ENCODE measurements around the gene SNRPD3. TPM values are rescaled to one million over a fixed set of nuclear protein-coding genes. Genes with fewer than 3 reads are reported as not detected.
"Not testable (repeated sequence)": the region's sequence is repeated elsewhere in the genome, so short reads cannot be mapped to it uniquely, and the experiment has no call there.

The SNRPD3 gene
- total RNA-seq, 1 donor from 2014 or later: 62.9 TPM

GRCh38 chr22:24587948-24588347 is 32.1 kb downstream of the SNRPD3 start:
- intact Hi-C loops (cut with DNase I): no loop called here
- peak; percentile 51 for DNase-seq (ENCODE audit: low spot score)

- DNase-seq (ENCODE audit: low spot score): no peak
- intact Hi-C loops (cut with DNase I): no loop called here
These were observed 32.6 kb downstream of the SNRPD3 start for GRCh38 chr22:24588381-24588756.

GRCh38 chr22:24588757-24589481 is 33.1 kb downstream of the SNRPD3 start:
- intact Hi-C loops (cut with DNase I): no loop called here

GRCh38 chr22:24589518-24590030 is 33.8 kb downstream of the SNRPD3 start:
- intact Hi-C loops (cut with DNase I): no loop called here
- DNase-seq (ENCODE audit: low spot score): no peak

More at GRCh38 chr22:24588757-24589481, 33.1 kb downstream of the SNRPD3 start:
- DNase-seq (ENCODE audit: low spot score): peak; percentile 63

- peak; percentile 33 for DNase-seq (ENCODE audit: low spot score)
- intact Hi-C loops (cut with DNase I): no loop called here
These were observed 34.9 kb downstream of the SNRPD3 start for GRCh38 chr22:24590596-24591173.

GRCh38 chr22:24591286-24591830 is 35.6 kb downstream of the SNRPD3 start:
- intact Hi-C loops (cut with DNase I): no loop called here
- DNase-seq (ENCODE audit: low spot score): peak; percentile 20

GRCh38 chr22:24592058-24592850 is 36.5 kb downstream of the SNRPD3 start:
- peak; percentile 74 for DNase-seq (ENCODE audit: low spot score)
- intact Hi-C loops (cut with DNase I): no loop called here

GRCh38 chr22:24592851-24593558 is 37.2 kb downstream of the SNRPD3 start, which contains the start of gene LRRC75B:
TSS of gene LRRC75B (minus strand) at chr22:24593073. CDS start at chr22:24593039, 34 bp downstream.
- peak; percentile 94 for DNase-seq (ENCODE audit: low spot score)
- intact Hi-C loops (cut with DNase I): no loop called here

- intact Hi-C loops (cut with DNase I): not testable (repeated sequence)
These were observed 37.7 kb downstream of the SNRPD3 start for GRCh38 chr22:24593559-24593835.

GRCh38 chr22:24593836-24594568 is 38.2 kb downstream of the SNRPD3 start:
- intact Hi-C loops (cut with DNase I): no loop called here

More at GRCh38 chr22:24593559-24593835, 37.7 kb downstream of the SNRPD3 start:
- not testable (repeated sequence) for DNase-seq (ENCODE audit: low spot score)

GRCh38 chr22:24594569-24595120 is 38.8 kb downstream of the SNRPD3 start:
- intact Hi-C loops (cut with DNase I): no loop called here

More at GRCh38 chr22:24593836-24594568, 38.2 kb downstream of the SNRPD3 start:
- peak; percentile 27 for DNase-seq (ENCODE audit: low spot score)

GRCh38 chr22:24595228-24595627 is 39.4 kb downstream of the SNRPD3 start:
- intact Hi-C loops (cut with DNase I): no loop called here
- peak; percentile 43 for DNase-seq (ENCODE audit: low spot score)

More at GRCh38 chr22:24594569-24595120, 38.8 kb downstream of the SNRPD3 start:
- peak; percentile 57 for DNase-seq (ENCODE audit: low spot score)

GRCh38 chr22:24595863-24596262 is 40.1 kb downstream of the SNRPD3 start:
- DNase-seq (ENCODE audit: low spot score): no peak
- intact Hi-C loops (cut with DNase I): no loop called here

- intact Hi-C loops (cut with DNase I); DNase-seq (ENCODE audit: low spot score): not testable (repeated sequence)
These were observed 41.3 kb downstream of the SNRPD3 start for GRCh38 chr22:24597076-24597475.

- DNase-seq (ENCODE audit: low spot score): no peak
- intact Hi-C loops (cut with DNase I): no loop called here
These were observed 43.7 kb downstream of the SNRPD3 start for GRCh38 chr22:24599514-24599913.

GRCh38 chr22:24599958-24600715 is 44.3 kb downstream of the SNRPD3 start:
- DNase-seq (ENCODE audit: low spot score): not testable (repeated sequence)

GRCh38 chr22:24601217-24602104 is 45.7 kb downstream of the SNRPD3 start:
- intact Hi-C loops (cut with DNase I): no loop called here
- DNase-seq (ENCODE audit: low spot score): peak; percentile 80

More at GRCh38 chr22:24599958-24600715, 44.3 kb downstream of the SNRPD3 start:
- intact Hi-C loops (cut with DNase I): not testable (repeated sequence)

Data from cardiac septum (tissue), 1 donor.